ENCODE data around the gene AUTS2. TPM values are rescaled to one million over a fixed set of nuclear protein-coding genes. Genes with fewer than 3 reads are reported as not detected.
"Not testable (repeated sequence)": the region's sequence is repeated elsewhere in the genome, so short reads cannot be mapped to it uniquely, and the experiment has no call there.

The AUTS2 gene
- total RNA-seq, 1 donor from 2014 or later = 2.1 TPM

GRCh38 chr7:70583965-70584883 lies 985.9 kb downstream of the AUTS2 start:
- Mint-ChIP-seq H3K36me3 (ENCODE audit: low read depth) (no peaks in the 10 kb centered on the region), H3K4me3 (no peak overlapping the region), H3K27ac (no peak overlapping the region), H3K9me3 (no peaks in the 10 kb centered on the region), H3K27me3 (no peaks in the 10 kb centered on the region), H3K4me1 (no peaks in the 10 kb centered on the region)
- no peak for DNase-seq
- intact Hi-C loops (cut with micrococcal nuclease) = no loop called here

- no peaks in the 10 kb centered on the region for H3K36me3 Mint-ChIP-seq (ENCODE audit: low read depth)
- intact Hi-C loops (cut with micrococcal nuclease) = no loop called here
- H3K27ac Mint-ChIP-seq = no peak overlapping the region
- no peaks in the 10 kb centered on the region for H3K4me1 Mint-ChIP-seq
- no peaks in the 10 kb centered on the region for H3K27me3 Mint-ChIP-seq
- H3K4me3 Mint-ChIP-seq = no peak overlapping the region
- DNase-seq = no peak
- H3K9me3 Mint-ChIP-seq = no peaks in the 10 kb centered on the region
Observed at GRCh38 chr7:70585071-70585470, 986.8 kb downstream of the AUTS2 start.

GRCh38 chr7:70586822-70587221 lies 988.5 kb downstream of the AUTS2 start:
- no peak for DNase-seq
- Mint-ChIP-seq H3K27me3 (no peaks in the 10 kb centered on the region), H3K27ac (no peak overlapping the region), H3K4me1 (no peaks in the 10 kb centered on the region), H3K9me3 (no peaks in the 10 kb centered on the region), H3K36me3 (ENCODE audit: low read depth) (no peaks in the 10 kb centered on the region), H3K4me3 (no peak overlapping the region)
- intact Hi-C loops (cut with micrococcal nuclease) = no loop called here

GRCh38 chr7:70587739-70588138 lies 989.5 kb downstream of the AUTS2 start:
- Mint-ChIP-seq H3K4me1 (no peaks in the 10 kb centered on the region), H3K27me3 (no peaks in the 10 kb centered on the region), H3K4me3 (no peak overlapping the region), H3K27ac (no peak overlapping the region), H3K36me3 (ENCODE audit: low read depth) (no peaks in the 10 kb centered on the region), H3K9me3 (no peaks in the 10 kb centered on the region)
- no peak for DNase-seq
- intact Hi-C loops (cut with micrococcal nuclease) = no loop called here

- Mint-ChIP-seq H3K4me3 (no peak overlapping the region), H3K4me1 (no peaks in the 10 kb centered on the region), H3K9me3 (no peaks in the 10 kb centered on the region), H3K27me3 (no peaks in the 10 kb centered on the region), H3K36me3 (ENCODE audit: low read depth) (no peaks in the 10 kb centered on the region), H3K27ac (no peak overlapping the region)
- intact Hi-C loops (cut with micrococcal nuclease) = no loop called here
- no peak for DNase-seq
Observed at GRCh38 chr7:70588191-70588921, 990.1 kb downstream of the AUTS2 start.

GRCh38 chr7:70589010-70589409 lies 990.7 kb downstream of the AUTS2 start:
- DNase-seq = no peak
- no peaks in the 10 kb centered on the region for H3K36me3 Mint-ChIP-seq (ENCODE audit: low read depth)
- no peak overlapping the region for H3K27ac Mint-ChIP-seq
- no peaks in the 10 kb centered on the region for H3K27me3 Mint-ChIP-seq
- H3K4me3 Mint-ChIP-seq = no peak overlapping the region
- H3K9me3 Mint-ChIP-seq = no peaks in the 10 kb centered on the region
- intact Hi-C loops (cut with micrococcal nuclease) = no loop called here
- no peaks in the 10 kb centered on the region for H3K4me1 Mint-ChIP-seq

GRCh38 chr7:70589590-70589989 lies 991.3 kb downstream of the AUTS2 start:
- H3K4me3 Mint-ChIP-seq = no peak overlapping the region
- DNase-seq = no peak
- H3K4me1 Mint-ChIP-seq = no peaks in the 10 kb centered on the region
- intact Hi-C loops (cut with micrococcal nuclease) = no loop called here
- H3K27ac Mint-ChIP-seq = no peak overlapping the region
- H3K9me3 Mint-ChIP-seq = no peaks in the 10 kb centered on the region
- H3K27me3 Mint-ChIP-seq = peaks cover 4% of the 10 kb centered on the region
- H3K36me3 Mint-ChIP-seq (ENCODE audit: low read depth) = no peaks in the 10 kb centered on the region

- Mint-ChIP-seq H3K9me3 (no peaks in the 10 kb centered on the region), H3K36me3 (ENCODE audit: low read depth) (no peaks in the 10 kb centered on the region), H3K27ac (no peak overlapping the region), H3K4me1 (no peaks in the 10 kb centered on the region), H3K27me3 (peaks cover 8% of the 10 kb centered on the region), H3K4me3 (no peak overlapping the region)
- DNase-seq = no peak
- intact Hi-C loops (cut with micrococcal nuclease) = loop anchor here (10.0 kb wide), 1 partner anchor 105 kb away; no protein-coding TSS in a partner anchor
Observed at GRCh38 chr7:70590126-70590854, 992.0 kb downstream of the AUTS2 start.

GRCh38 chr7:70591643-70592042 lies 993.4 kb downstream of the AUTS2 start:
- no peaks in the 10 kb centered on the region for H3K9me3 Mint-ChIP-seq
- intact Hi-C loops (cut with micrococcal nuclease) = loop anchor here (10.0 kb wide), 1 partner anchor 103 kb away; no protein-coding TSS in a partner anchor
- H3K27ac Mint-ChIP-seq = no peak overlapping the region
- H3K4me1 Mint-ChIP-seq = no peaks in the 10 kb centered on the region
- DNase-seq = no peak
- peaks cover 15% of the 10 kb centered on the region for H3K27me3 Mint-ChIP-seq
- no peak overlapping the region for H3K4me3 Mint-ChIP-seq
- no peaks in the 10 kb centered on the region for H3K36me3 Mint-ChIP-seq (ENCODE audit: low read depth)

GRCh38 chr7:70592171-70592570 lies 993.9 kb downstream of the AUTS2 start:
- Mint-ChIP-seq H3K36me3 (ENCODE audit: low read depth) (no peaks in the 10 kb centered on the region), H3K27ac (no peak overlapping the region), H3K9me3 (no peaks in the 10 kb centered on the region), H3K4me3 (no peak overlapping the region), H3K27me3 (peaks cover 20% of the 10 kb centered on the region), H3K4me1 (no peaks in the 10 kb centered on the region)
- no peak for DNase-seq
- intact Hi-C loops (cut with micrococcal nuclease) = loop anchor here (10.0 kb wide), 1 partner anchor 103 kb away; no protein-coding TSS in a partner anchor

GRCh38 chr7:70594170-70594569 lies 995.9 kb downstream of the AUTS2 start:
- peaks cover 40% of the 10 kb centered on the region for H3K27me3 Mint-ChIP-seq
- H3K9me3 Mint-ChIP-seq = no peaks in the 10 kb centered on the region
- H3K36me3 Mint-ChIP-seq (ENCODE audit: low read depth) = no peaks in the 10 kb centered on the region
- H3K4me1 Mint-ChIP-seq = no peaks in the 10 kb centered on the region
- H3K27ac Mint-ChIP-seq = no peak overlapping the region
- intact Hi-C loops (cut with micrococcal nuclease) = loop anchor here (10.0 kb wide), 1 partner anchor 101 kb away; no protein-coding TSS in a partner anchor
- no peak overlapping the region for H3K4me3 Mint-ChIP-seq
- DNase-seq = no peak

GRCh38 chr7:70594885-70595284 lies 996.6 kb downstream of the AUTS2 start:
- H3K36me3 Mint-ChIP-seq (ENCODE audit: low read depth); H3K4me3 Mint-ChIP-seq; H3K27ac Mint-ChIP-seq; H3K4me1 Mint-ChIP-seq; H3K9me3 Mint-ChIP-seq; DNase-seq: not testable (repeated sequence)
- intact Hi-C loops (cut with micrococcal nuclease) = loop anchor here (10.0 kb wide), 1 partner anchor 100 kb away; no protein-coding TSS in a partner anchor
- peaks cover 40% of the 10 kb centered on the region for H3K27me3 Mint-ChIP-seq

GRCh38 chr7:70595370-70595754 lies 997.1 kb downstream of the AUTS2 start:
- H3K4me1 Mint-ChIP-seq = no peaks in the 10 kb centered on the region
- no peak overlapping the region for H3K27ac Mint-ChIP-seq
- peaks cover 40% of the 10 kb centered on the region for H3K27me3 Mint-ChIP-seq
- H3K4me3 Mint-ChIP-seq = no peak overlapping the region
- no peaks in the 10 kb centered on the region for H3K36me3 Mint-ChIP-seq (ENCODE audit: low read depth)
- no peaks in the 10 kb centered on the region for H3K9me3 Mint-ChIP-seq
- no peak for DNase-seq
- intact Hi-C loops (cut with micrococcal nuclease) = loop anchor here (10.0 kb wide), 1 partner anchor 99 kb away; no protein-coding TSS in a partner anchor

Data from activated CD4-positive, alpha-beta T cell treated with anti-CD3 and anti-CD28 coated beads, Interleukin-2, amount 10 ng/mL, durations not matched to agents 24 days and 14 days (primary cell).